Suprapubic skin (tissue), 4 donors: ENCODE measurements around the gene DNAJC27. TPM values are rescaled to one million over a fixed set of nuclear protein-coding genes. Genes with fewer than 3 reads are reported as not detected.
A peak's percentile ranks its signal among the peaks of the same experiment; 100 is the strongest.

ENCODE experiments used
- DNase-seq, 2 donors: peaks; one replicate each; pipeline ENCODE4 v3.0.0-alpha.2; 2019; ENCODE audit warnings: low spot score in 2 of 2
- H3K27ac ChIP-seq: fragments of 200-600 bp; sonication (generic); one replicate; pipeline ENCODE4 v1.5.1; 2019
- H3K27me3 ChIP-seq: fragments of 200-600 bp; sonication (generic); one replicate; pipeline ENCODE4 v1.5.1; 2019
- H3K36me3 ChIP-seq: fragments of 200-600 bp; sonication (generic); one replicate; pipeline ENCODE4 v1.5.1; 2019
- H3K4me1 ChIP-seq: fragments of 200-600 bp; sonication (generic); one replicate; pipeline ENCODE4 v1.5.1; 2019
- H3K4me3 ChIP-seq: fragments of 200-600 bp; sonication (generic); one replicate; pipeline ENCODE4 v1.5.1; 2019; ENCODE audit warnings: mild to moderate bottlenecking
- H3K9me3 ChIP-seq: fragments of 200-600 bp; sonication (generic); one replicate; pipeline ENCODE4 v1.5.1; 2019
- EP300 ChIP-seq: sonication (generic); formaldehyde crosslinking; IDR thresholded peaks from one replicate; pipeline ENCODE4 v1.6.1; 2017; ENCODE audit warnings: antibody characterized with exemption
- POLR2A ChIP-seq, 2 donors: fragments of 450-650 bp; IDR thresholded peaks; one replicate each; pipeline ENCODE4 v1.6.1; 2017; ENCODE audit warnings: antibody characterized with exemption in 2 of 2, mild to moderate bottlenecking in 2 of 2, moderate library complexity in 2 of 2
- POLR2AphosphoS5 ChIP-seq, 3 donors: sonication (generic); formaldehyde crosslinking; IDR thresholded peaks; one replicate each; pipeline ENCODE4 v1.6.1; 2017; ENCODE audit warnings: antibody characterized with exemption in 3 of 3
- WGBS: methylation state at CpG from one replicate; pipeline ENCODE4 v1.1.5; 2018; 5-methylcytosine and 5-hydroxymethylcytosine counted together
- total RNA-seq, 4 donors: library from RNA; depleted of rRNA; stranded (reverse); fragments of >200 nt; gene quantifications; one replicate each; pipeline ENCODE4 v1.1.0, GENCODE V29; 2016
- TF ChIP-seq, protein P1 (sequence below), 2 donors: fragments of 200-600 bp in 1 of 2; fragments of 450-650 bp in 1 of 2; sonication (generic) in 1 of 2; IDR thresholded peaks; one replicate each; pipeline ENCODE4 v1.5.1; 2016 to 2019; ENCODE audit warnings: antibody characterized with exemption in 2 of 2, mild to moderate bottlenecking in 1 of 2, moderate library complexity in 1 of 2

DNAJC27 gene
- total RNA-seq, 4 donors from 2014 or later, result 3.1 to 6.4 (median 4.3) TPM

DNA sequence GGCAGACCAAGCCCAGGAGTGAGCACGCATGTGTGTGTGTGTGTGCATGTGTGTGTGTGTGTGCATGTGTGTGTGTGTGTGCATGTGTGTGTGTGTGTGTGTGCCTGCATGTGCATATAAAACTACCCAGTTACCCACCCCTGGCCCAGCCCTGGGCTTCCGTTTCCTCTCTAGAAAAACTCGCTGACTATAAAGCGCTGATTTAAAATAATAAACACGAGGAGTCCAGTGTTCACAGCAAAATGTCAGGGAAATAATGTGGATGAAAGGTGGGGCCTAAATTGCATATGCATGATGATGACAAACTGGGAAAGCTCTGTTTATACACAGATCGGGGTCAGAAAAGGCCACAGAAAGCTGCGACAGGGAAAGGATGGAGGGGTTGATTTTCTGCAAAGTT, 59.2 kb downstream of the DNAJC27 start:
- no peaks in the 10 kb centered on the region for H3K27me3 ChIP-seq
- peaks cover 9% of the 10 kb centered on the region for H3K36me3 ChIP-seq
- DNase-seq, result no peak
- no peak overlapping the region for H3K4me3 ChIP-seq
- H3K4me1 ChIP-seq, result peaks cover 19% of the 10 kb centered on the region
- no peak overlapping the region for H3K27ac ChIP-seq
- 87% methylated on average over 7 of the region's 7 CpGs for WGBS
- TF ChIP-seq EP300 (no peak), POLR2A (IDR thresholded peaks at IDR 0.05) (no peak)
- H3K9me3 ChIP-seq, result peaks cover 6% of the 10 kb centered on the region

- no peak overlapping the region for H3K27ac ChIP-seq
- no peak for TF ChIP-seq POLR2AphosphoS5 (IDR thresholded peaks at IDR 0.05)
- TF ChIP-seq EP300, result no peak
- TF ChIP-seq, protein P1, sequence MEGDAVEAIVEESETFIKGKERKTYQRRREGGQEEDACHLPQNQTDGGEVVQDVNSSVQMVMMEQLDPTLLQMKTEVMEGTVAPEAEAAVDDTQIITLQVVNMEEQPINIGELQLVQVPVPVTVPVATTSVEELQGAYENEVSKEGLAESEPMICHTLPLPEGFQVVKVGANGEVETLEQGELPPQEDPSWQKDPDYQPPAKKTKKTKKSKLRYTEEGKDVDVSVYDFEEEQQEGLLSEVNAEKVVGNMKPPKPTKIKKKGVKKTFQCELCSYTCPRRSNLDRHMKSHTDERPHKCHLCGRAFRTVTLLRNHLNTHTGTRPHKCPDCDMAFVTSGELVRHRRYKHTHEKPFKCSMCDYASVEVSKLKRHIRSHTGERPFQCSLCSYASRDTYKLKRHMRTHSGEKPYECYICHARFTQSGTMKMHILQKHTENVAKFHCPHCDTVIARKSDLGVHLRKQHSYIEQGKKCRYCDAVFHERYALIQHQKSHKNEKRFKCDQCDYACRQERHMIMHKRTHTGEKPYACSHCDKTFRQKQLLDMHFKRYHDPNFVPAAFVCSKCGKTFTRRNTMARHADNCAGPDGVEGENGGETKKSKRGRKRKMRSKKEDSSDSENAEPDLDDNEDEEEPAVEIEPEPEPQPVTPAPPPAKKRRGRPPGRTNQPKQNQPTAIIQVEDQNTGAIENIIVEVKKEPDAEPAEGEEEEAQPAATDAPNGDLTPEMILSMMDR (IDR thresholded peaks at IDR 0.05), result no peak
- TF ChIP-seq POLR2A (IDR thresholded peaks at IDR 0.05), result no peak
Measured at GRCh38 chr2:24910245-24910644, 61.5 kb downstream of the DNAJC27 start.

GRCh38 chr2:24909555-24910177, 62.1 kb downstream of the DNAJC27 start:
- no peak for TF ChIP-seq POLR2A (IDR thresholded peaks at IDR 0.05)
- TF ChIP-seq, protein P1 (IDR thresholded peaks at IDR 0.05), result no peak
- TF ChIP-seq EP300, result no peak
- TF ChIP-seq POLR2AphosphoS5 (IDR thresholded peaks at IDR 0.05), result no peak
- no peak overlapping the region for H3K4me3 ChIP-seq
- DNase-seq, result no peak
- 82% methylated on average over 5 of the region's 5 CpGs for WGBS
- peaks cover 9% of the 10 kb centered on the region for H3K36me3 ChIP-seq
- H3K4me1 ChIP-seq, result peaks cover under 1% of the 10 kb centered on the region
- H3K27me3 ChIP-seq, result no peaks in the 10 kb centered on the region
- H3K9me3 ChIP-seq, result peaks cover 6% of the 10 kb centered on the region
- no peak overlapping the region for H3K27ac ChIP-seq

More at GRCh38 chr2:24910245-24910644, 61.5 kb downstream of the DNAJC27 start:
- no peaks in the 10 kb centered on the region for H3K27me3 ChIP-seq
- H3K36me3 ChIP-seq, result peaks cover 9% of the 10 kb centered on the region
- no peak for DNase-seq
- H3K4me3 ChIP-seq, result no peak overlapping the region
- 95% methylated on average over 3 of the region's 3 CpGs for WGBS
- peaks cover 6% of the 10 kb centered on the region for H3K9me3 ChIP-seq
- H3K4me1 ChIP-seq, result peaks cover 6% of the 10 kb centered on the region

DNA sequence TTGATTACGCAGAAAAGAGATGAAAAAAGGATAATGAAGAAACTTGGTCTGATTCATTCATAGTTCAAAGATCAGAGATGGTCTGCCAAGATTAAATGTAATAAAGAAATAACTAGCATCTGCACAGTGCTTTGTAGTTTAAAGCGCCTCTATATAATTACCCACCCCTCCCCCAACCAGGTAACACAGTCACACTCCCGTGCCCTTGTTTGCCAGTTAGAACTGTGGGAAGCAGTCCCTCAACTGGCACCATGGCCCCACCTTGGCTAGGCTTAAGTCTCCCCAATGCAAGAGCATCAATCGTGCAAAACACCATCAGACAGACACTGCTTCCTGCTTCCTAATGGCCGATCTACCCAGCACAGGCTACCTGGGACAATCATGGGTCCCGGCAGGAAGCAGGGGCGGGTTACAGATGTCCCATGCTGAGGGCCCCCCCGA, 63.3 kb downstream of the DNAJC27 start:
- peaks cover 6% of the 10 kb centered on the region for H3K9me3 ChIP-seq
- no peaks in the 10 kb centered on the region for H3K4me1 ChIP-seq
- H3K27ac ChIP-seq, result no peak overlapping the region
- peak in 1 of 2 donors; percentile 35 for DNase-seq
- TF ChIP-seq POLR2A (IDR thresholded peaks at IDR 0.05) (no peak), POLR2AphosphoS5 (IDR thresholded peaks at IDR 0.05) (no peak), EP300 (no peak)
- TF ChIP-seq, protein P1 (IDR thresholded peaks at IDR 0.05), result no peak
- WGBS, result 68% methylated on average over 8 of the region's 8 CpGs
- no peak overlapping the region for H3K4me3 ChIP-seq
- H3K27me3 ChIP-seq, result no peaks in the 10 kb centered on the region
- H3K36me3 ChIP-seq, result peaks cover 9% of the 10 kb centered on the region

DNA sequence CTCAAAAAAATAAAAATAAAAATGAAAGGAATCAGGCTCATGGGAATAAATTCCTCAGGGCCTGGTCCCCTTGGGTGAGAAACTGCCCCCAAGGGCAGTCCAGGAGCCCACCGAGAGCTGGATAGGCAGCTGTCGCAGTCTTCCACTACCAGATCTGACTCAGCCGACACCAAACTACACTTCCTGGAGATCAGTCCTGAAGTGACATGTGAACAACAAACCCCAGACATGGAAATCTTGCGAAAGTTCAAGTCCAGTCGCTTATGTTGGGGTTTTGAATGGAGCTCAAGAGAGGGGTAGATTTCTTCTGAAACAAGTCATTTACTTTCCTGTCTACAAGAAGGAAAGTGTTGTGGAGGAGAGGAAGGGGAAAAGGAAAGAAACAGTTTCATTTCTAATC, 64.6 kb downstream of the DNAJC27 start:
- DNase-seq, result peak in 1 of 2 donors; percentile 25
- TF ChIP-seq POLR2AphosphoS5 (IDR thresholded peaks at IDR 0.05), result no peak
- TF ChIP-seq, protein P1 (IDR thresholded peaks at IDR 0.05), result no peak
- no peak for TF ChIP-seq POLR2A (IDR thresholded peaks at IDR 0.05)
- no peak for TF ChIP-seq EP300
- peaks cover 6% of the 10 kb centered on the region for H3K9me3 ChIP-seq
- H3K4me1 ChIP-seq, result no peaks in the 10 kb centered on the region
- no peak overlapping the region for H3K4me3 ChIP-seq
- no peak overlapping the region for H3K27ac ChIP-seq
- H3K36me3 ChIP-seq, result peaks cover 9% of the 10 kb centered on the region
- 68% methylated on average over 5 of the region's 5 CpGs for WGBS
- H3K27me3 ChIP-seq, result no peaks in the 10 kb centered on the region
